Colonic mucosa (tissue), 4 donors: ENCODE results near the gene CDH12. TPM values are rescaled to one million over a fixed set of nuclear protein-coding genes. Genes with fewer than 3 reads are reported as not detected.

Experiments
- DNase-seq: peaks from one replicate; pipeline ENCODE4 v3.0.0-alpha.2; 2020
- H3K27ac ChIP-seq: fragments of 200-600 bp; one replicate; pipeline ENCODE4 v1.8.0; 2021
- H3K27me3 ChIP-seq: fragments of 200-600 bp; one replicate; pipeline ENCODE4 v1.8.0; 2021
- H3K36me3 ChIP-seq: fragments of 200-600 bp; one replicate; pipeline ENCODE4 v1.8.0; 2021
- H3K4me1 ChIP-seq: fragments of 200-600 bp; one replicate; pipeline ENCODE4 v1.8.0; 2021; ENCODE audit warnings: mild to moderate bottlenecking
- H3K4me3 ChIP-seq: fragments of 200-600 bp; one replicate; pipeline ENCODE4 v1.8.0; 2021
- H3K9ac ChIP-seq, 2 donors: one replicate each; pipeline ENCODE4 v1.7.0; 2013; ENCODE audit warnings: control low read depth in 2 of 2, low read depth in 2 of 2, low read length in 2 of 2
- H3K9me3 ChIP-seq: fragments of 200-600 bp; one replicate; pipeline ENCODE4 v1.8.0; 2021
- intact Hi-C: fragments of 100-400 bp; cut with DNase I; formaldehyde crosslinking; loops from one replicate; pipeline ENCODE4 v1.14.1; 2022
- total RNA-seq, 2 donors: library from RNA; stranded (reverse); fragmentation: NEBNext Ultra II Directional in 1 of 2; extraction: Animal tissue kit (Norgen Biotek cat#: 25700) in 1 of 2; gene quantifications; one replicate each; pipeline ENCODE4 v1.2.1, GENCODE V29; 2021
- TF ChIP-seq, protein P1 (sequence below): fragments of 200-600 bp; IDR thresholded peaks from one replicate; pipeline ENCODE4 v1.8.0; 2022; ENCODE audit warnings: antibody characterized with exemption, mild to moderate bottlenecking
- donor health status: healthy.
- donor health status: DM: no; HTN: no; CAD: no.
- donor health status: DM: no; HTN: no; CAD: no.

CDH12 gene
- total RNA-seq, 2 donors from 2014 or later, result not detected

DNA sequence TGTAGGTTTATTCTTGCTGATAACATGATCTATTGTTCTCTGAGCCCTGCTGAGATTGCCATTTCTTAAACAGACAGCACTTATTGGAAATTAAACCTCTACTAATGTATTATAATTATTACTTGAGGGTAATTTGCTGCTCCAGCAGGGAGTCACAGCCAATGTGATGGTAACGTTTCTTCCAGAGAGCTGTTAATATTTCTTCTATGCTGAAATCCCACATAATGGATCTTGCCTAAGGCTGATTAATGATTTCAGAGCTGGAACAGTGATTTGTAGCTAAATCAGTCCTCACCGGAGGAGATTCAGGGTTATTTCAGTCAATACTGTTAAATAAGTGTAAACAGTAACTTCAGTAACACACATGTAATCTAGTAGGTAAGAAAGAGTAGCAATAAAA is 170.1 kb downstream of the CDH12 start:
- no peak for DNase-seq
- H3K4me1 ChIP-seq, result no peaks in the 10 kb centered on the region
- H3K36me3 ChIP-seq, result no peaks in the 10 kb centered on the region
- H3K4me3 ChIP-seq, result no peak overlapping the region
- H3K27ac ChIP-seq, result no peak overlapping the region
- no peaks in the 10 kb centered on the region for H3K27me3 ChIP-seq
- H3K9ac ChIP-seq, result no peak overlapping the region
- intact Hi-C loops, result no loop called here
- H3K9me3 ChIP-seq, result no peaks in the 10 kb centered on the region
- TF ChIP-seq, protein P1, sequence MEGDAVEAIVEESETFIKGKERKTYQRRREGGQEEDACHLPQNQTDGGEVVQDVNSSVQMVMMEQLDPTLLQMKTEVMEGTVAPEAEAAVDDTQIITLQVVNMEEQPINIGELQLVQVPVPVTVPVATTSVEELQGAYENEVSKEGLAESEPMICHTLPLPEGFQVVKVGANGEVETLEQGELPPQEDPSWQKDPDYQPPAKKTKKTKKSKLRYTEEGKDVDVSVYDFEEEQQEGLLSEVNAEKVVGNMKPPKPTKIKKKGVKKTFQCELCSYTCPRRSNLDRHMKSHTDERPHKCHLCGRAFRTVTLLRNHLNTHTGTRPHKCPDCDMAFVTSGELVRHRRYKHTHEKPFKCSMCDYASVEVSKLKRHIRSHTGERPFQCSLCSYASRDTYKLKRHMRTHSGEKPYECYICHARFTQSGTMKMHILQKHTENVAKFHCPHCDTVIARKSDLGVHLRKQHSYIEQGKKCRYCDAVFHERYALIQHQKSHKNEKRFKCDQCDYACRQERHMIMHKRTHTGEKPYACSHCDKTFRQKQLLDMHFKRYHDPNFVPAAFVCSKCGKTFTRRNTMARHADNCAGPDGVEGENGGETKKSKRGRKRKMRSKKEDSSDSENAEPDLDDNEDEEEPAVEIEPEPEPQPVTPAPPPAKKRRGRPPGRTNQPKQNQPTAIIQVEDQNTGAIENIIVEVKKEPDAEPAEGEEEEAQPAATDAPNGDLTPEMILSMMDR, result no peak

DNA sequence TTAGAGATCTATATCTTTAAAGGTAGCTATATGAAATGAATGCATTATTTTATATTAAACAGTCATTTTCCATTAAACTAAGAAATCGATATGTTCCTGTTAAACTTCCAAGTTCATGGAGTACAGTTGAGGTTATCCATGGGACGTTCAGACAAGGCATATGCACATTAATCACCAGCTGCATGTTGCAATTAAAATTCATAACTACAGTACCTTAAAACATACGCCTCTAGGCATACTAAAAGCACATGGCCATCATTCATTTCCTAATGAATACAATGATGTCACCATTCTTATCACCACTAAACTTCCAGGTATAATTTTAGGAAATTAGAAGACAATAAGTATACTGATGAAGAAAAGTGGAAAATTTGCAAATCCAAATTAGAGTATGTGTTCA is 174.3 kb downstream of the CDH12 start:
- intact Hi-C loops, result no loop called here
- Histone ChIP-seq H3K9ac (no peak overlapping the region), H3K9me3 (no peaks in the 10 kb centered on the region), H3K27ac (no peak overlapping the region), H3K4me1 (no peaks in the 10 kb centered on the region), H3K27me3 (no peaks in the 10 kb centered on the region), H3K36me3 (no peaks in the 10 kb centered on the region), H3K4me3 (no peak overlapping the region)
- no peak for DNase-seq
- TF ChIP-seq, protein P1, result no peak

DNA sequence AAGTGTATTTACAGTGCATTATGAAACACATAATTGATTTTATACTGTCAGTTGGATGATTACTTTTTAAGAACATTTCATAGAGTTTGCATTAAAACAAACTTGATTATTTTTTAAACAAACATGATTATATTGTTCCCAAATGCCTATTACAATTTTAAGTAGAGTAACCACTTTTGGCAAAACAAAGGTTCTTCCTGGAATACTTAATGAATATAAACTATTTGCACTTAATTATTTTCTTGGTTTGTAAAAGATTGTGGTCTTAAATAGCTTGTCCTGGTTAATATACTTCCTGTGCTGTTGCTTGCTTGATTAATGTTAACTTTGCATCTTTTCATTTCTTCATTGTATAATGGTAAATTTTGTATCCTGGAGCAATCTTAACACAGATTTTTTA is 180.0 kb downstream of the CDH12 start:
- Histone ChIP-seq H3K27me3 (no peaks in the 10 kb centered on the region), H3K27ac (no peak overlapping the region), H3K36me3 (no peaks in the 10 kb centered on the region), H3K4me1 (no peaks in the 10 kb centered on the region), H3K9me3 (no peaks in the 10 kb centered on the region), H3K9ac (no peak overlapping the region), H3K4me3 (no peak overlapping the region)
- intact Hi-C loops, result no loop called here
- no peak for DNase-seq
- TF ChIP-seq, protein P1, result no peak

DNA sequence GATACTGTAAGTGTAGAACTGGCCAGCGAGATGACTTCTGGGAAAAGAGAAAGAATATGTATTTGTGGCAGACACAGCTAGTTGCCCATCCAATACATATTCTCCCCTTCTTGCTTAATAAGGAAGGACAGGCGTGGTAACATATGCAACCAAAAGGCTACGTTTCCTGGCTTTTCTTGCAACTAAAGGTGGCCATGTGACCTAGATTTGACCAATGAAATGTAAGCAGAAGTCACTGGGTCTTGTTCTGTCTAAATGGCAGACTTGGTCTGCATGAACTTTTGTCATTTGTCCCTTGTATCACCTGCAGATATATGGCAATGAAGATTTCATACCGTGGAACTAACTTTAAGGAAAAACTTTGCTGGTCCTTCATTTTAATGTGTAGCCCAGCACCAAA is 183.8 kb downstream of the CDH12 start:
- no peaks in the 10 kb centered on the region for H3K27me3 ChIP-seq
- intact Hi-C loops, result no loop called here
- TF ChIP-seq, protein P1, result no peak

DNA sequence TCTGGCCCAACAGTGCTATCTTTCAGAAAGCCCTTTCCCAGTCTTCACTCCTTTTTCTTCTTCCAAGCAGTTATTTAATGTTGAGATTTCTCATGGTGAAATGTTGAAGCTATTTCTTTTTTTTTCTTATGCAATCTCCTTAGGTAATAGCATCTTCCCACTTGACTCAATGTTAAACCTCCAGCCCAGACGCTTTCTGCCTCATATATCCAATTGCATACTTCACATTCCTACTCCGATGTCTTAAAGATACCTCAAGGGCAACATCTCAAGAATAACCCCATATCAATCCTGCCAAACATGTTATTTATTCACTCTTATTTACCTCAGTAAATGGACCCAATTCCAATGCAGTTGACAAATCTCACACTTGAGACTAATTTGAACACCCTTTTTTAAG is 187.3 kb downstream of the CDH12 start:
- H3K9me3 ChIP-seq, result no peaks in the 10 kb centered on the region
- TF ChIP-seq, protein P1, result no peak
- H3K27me3 ChIP-seq, result no peaks in the 10 kb centered on the region
- no peak overlapping the region for H3K27ac ChIP-seq
- no peak overlapping the region for H3K9ac ChIP-seq
- intact Hi-C loops, result no loop called here
- no peaks in the 10 kb centered on the region for H3K4me1 ChIP-seq
- H3K36me3 ChIP-seq, result no peaks in the 10 kb centered on the region
- DNase-seq, result no peak
- H3K4me3 ChIP-seq, result no peak overlapping the region

More for the DNA sequence above, 183.8 kb downstream of the CDH12 start:
- DNase-seq, result no peak
- Histone ChIP-seq H3K4me3 (no peak overlapping the region), H3K27ac (no peak overlapping the region), H3K36me3 (no peaks in the 10 kb centered on the region), H3K4me1 (no peaks in the 10 kb centered on the region), H3K9ac (no peak overlapping the region), H3K9me3 (no peaks in the 10 kb centered on the region)

DNA sequence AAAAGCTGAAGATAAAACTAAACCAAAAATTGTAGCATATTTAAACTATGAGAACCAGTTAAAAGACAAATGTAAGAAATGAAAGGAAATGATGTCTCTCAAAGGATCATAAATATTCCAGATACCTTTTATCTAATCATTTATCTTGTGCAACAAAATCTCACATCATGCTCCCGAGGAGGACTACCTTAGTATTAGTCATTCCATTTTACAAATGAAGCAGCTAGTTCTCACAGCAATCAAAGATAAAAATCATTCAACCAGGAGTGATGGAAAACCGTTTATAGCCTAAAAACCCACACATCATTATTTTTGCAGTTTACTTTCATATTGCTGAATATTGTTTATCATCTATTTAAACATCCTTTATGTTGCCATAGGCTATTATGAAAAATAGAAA is 190.0 kb downstream of the CDH12 start:
- H3K4me1 ChIP-seq, result no peaks in the 10 kb centered on the region
- H3K36me3 ChIP-seq, result no peaks in the 10 kb centered on the region
- H3K9ac ChIP-seq, result no peak overlapping the region
- DNase-seq, result no peak
- no peaks in the 10 kb centered on the region for H3K27me3 ChIP-seq
- no peaks in the 10 kb centered on the region for H3K9me3 ChIP-seq
- TF ChIP-seq, protein P1, result no peak
- intact Hi-C loops, result no loop called here
- no peak overlapping the region for H3K27ac ChIP-seq
- no peak overlapping the region for H3K4me3 ChIP-seq
